ENCODE data around the gene DNAH10. TPM values are rescaled to one million over a fixed set of nuclear protein-coding genes. Genes with fewer than 3 reads are reported as not detected.

The DNAH10 gene
- total and polyA plus RNA-seq, 10 of the 15 experiments (the other 5 are each of a cell fraction or from before 2014, with no cell fraction given): 0.01 to 0.32 (median 0.06) TPM

DNA sequence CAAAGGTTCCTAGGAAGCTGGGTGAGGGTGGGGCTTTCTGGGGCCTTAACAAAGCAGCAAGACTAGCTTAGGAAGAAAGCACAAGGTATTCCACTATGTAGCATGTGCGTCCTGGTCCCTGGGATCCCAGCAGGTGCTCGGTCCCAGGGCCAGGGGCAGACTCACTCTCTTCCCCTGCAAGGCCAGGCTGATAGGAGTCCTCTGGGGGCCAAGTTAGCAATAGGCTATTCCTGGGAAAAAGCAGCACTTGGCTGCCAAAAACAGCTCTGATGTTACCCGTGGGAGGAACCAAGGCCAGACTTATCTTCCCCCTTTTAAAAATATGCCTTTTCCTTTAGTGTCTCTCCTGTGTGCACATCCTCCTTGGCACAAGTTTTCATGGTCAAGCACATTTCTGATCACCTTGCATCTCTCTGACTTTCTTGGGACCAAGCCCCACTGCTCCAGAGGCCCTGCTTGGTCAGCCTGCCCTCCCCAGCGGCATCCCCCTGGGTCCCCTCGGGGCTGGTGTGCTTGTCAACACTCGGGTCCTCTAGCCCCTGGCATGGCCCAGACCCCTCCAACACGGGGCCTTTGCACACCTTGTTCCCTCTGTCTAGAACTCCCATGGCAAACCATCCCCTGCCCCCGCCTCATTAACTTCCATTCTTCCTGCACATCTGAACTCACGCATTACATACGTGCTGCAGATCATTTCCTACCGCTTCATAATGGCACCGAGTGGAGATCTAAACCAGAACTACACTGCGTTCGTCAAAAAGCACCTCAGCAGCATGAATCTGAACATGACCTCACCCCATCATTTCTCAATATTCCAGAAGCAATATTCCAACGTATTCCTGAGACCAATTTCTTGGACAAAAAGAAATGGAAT, 188.6 kb downstream of the DNAH10 start (continued):
- TF ChIP-seq, protein P1, sequence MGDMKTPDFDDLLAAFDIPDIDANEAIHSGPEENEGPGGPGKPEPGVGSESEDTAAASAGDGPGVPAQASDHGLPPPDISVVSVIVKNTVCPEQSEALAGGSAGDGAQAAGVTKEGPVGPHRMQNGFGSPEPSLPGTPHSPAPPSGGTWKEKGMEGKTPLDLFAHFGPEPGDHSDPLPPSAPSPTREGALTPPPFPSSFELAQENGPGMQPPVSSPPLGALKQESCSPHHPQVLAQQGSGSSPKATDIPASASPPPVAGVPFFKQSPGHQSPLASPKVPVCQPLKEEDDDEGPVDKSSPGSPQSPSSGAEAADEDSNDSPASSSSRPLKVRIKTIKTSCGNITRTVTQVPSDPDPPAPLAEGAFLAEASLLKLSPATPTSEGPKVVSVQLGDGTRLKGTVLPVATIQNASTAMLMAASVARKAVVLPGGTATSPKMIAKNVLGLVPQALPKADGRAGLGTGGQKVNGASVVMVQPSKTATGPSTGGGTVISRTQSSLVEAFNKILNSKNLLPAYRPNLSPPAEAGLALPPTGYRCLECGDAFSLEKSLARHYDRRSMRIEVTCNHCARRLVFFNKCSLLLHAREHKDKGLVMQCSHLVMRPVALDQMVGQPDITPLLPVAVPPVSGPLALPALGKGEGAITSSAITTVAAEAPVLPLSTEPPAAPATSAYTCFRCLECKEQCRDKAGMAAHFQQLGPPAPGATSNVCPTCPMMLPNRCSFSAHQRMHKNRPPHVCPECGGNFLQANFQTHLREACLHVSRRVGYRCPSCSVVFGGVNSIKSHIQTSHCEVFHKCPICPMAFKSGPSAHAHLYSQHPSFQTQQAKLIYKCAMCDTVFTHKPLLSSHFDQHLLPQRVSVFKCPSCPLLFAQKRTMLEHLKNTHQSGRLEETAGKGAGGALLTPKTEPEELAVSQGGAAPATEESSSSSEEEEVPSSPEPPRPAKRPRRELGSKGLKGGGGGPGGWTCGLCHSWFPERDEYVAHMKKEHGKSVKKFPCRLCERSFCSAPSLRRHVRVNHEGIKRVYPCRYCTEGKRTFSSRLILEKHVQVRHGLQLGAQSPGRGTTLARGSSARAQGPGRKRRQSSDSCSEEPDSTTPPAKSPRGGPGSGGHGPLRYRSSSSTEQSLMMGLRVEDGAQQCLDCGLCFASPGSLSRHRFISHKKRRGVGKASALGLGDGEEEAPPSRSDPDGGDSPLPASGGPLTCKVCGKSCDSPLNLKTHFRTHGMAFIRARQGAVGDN (IDR thresholded peaks at IDR 0.05): no peak
- no peak for TF ChIP-seq JUND (IDR thresholded peaks at IDR 0.05; ENCODE audit: low read depth, low read length)
- TF ChIP-seq ZNF274 (IDR thresholded peaks at IDR 0.05; ENCODE audit: insufficient read depth, insufficient read length): no peak
- no peak for TF ChIP-seq ESRRA (IDR thresholded peaks at IDR 0.05; ENCODE audit: low read length)
- TF ChIP-seq ZZZ3 (IDR thresholded peaks at IDR 0.05; ENCODE audit: control insufficient read depth, insufficient read length, low read depth): no peak
- no peak for TF ChIP-seq CHD2 (IDR thresholded peaks at IDR 0.05; ENCODE audit: borderline replicate concordance, low read depth, low read length)
- no peak for TF ChIP-seq PML (IDR thresholded peaks at IDR 0.05; ENCODE audit: low read length)

DNA sequence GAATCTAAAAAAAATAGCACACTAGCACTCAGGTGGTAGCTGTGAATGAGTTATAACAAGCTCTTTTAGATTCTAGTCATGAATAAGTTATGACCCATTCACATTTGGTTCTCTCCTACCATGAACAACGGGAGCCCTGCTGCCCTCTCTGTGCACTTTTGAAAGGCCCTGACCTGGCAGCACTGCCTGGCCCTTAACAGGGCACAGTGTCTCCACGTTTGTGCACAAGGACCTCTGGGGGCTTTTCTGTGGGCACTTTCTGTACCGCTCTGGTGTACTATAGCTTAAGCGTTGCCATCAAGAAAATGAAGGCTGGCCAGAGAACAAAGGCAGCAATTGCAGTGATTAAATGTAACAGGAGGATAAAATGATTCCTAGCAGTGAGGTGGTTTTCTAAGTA, 189.4 kb downstream of the DNAH10 start:
- SMC1A ChIA-PET (ENCODE audit: uncharacterized antibody, unreplicated experiment): interaction anchor here (2.2 kb wide), 1 partner anchor 10 kb away, joined by 9 read pairs; no protein-coding TSS in a partner anchor
- Histone ChIP-seq H4K20me1 (ENCODE audit: control insufficient read depth, insufficient read depth) (no peaks in the 10 kb centered on the region), H3K9ac (ENCODE audit: control insufficient read depth, insufficient read depth, low read length) (no peak overlapping the region), H3K27me3 (replicated peaks in 1 of 2; ENCODE audit: control insufficient read depth in 2 of 2, insufficient read depth in 2 of 2, low read length in 1 of 2) (no peaks in the 10 kb centered on the region; a peak in 1 of 4 replicates), H3K4me3 (no peak overlapping the region), H3K27ac (ENCODE audit: control insufficient read depth, insufficient read depth) (no peak overlapping the region), H2AFZ (ENCODE audit: control insufficient read depth, low read depth, low read length) (no peak overlapping the region), H3K4me2 (ENCODE audit: control insufficient read depth, insufficient read depth) (no peak overlapping the region), H3K79me2 (ENCODE audit: control insufficient read depth, insufficient read depth, low read length) (no peaks in the 10 kb centered on the region), H3K4me1 (ENCODE audit: control insufficient read depth, insufficient read depth, low read length) (no peaks in the 10 kb centered on the region), H3K9me3 (replicated peaks; ENCODE audit: control insufficient read depth, insufficient read depth, low read length) (no peaks in the 10 kb centered on the region), H3K36me3 (ENCODE audit: control insufficient read depth in 2 of 2, insufficient read depth in 2 of 2, low read length in 1 of 2) (no peaks in the 10 kb centered on the region)
- BruUV-seq (replicated peaks): no TSS peak
- intact Hi-C loops (cut with micrococcal nuclease; ENCODE audit: unreplicated experiment): no loop called here
- POLR2A ChIA-PET: no interaction called here
- CTCF ChIA-PET: interaction anchor here (1.4 kb wide), 1 partner anchor 13 kb away, joined by 3 read pairs; no protein-coding TSS in a partner anchor
- no peak for TF ChIP-seq IKZF1 (conservative IDR thresholded peaks at IDR 0.05)
- TF ChIP-seq, protein P2, sequence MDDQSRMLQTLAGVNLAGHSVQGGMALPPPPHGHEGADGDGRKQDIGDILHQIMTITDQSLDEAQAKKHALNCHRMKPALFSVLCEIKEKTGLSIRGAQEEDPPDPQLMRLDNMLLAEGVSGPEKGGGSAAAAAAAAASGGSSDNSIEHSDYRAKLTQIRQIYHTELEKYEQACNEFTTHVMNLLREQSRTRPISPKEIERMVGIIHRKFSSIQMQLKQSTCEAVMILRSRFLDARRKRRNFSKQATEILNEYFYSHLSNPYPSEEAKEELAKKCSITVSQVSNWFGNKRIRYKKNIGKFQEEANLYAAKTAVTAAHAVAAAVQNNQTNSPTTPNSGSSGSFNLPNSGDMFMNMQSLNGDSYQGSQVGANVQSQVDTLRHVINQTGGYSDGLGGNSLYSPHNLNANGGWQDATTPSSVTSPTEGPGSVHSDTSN (IDR thresholded peaks at IDR 0.05; ENCODE audit: insufficient replicate concordance, low read depth, low read length): no peak
- TF ChIP-seq NR2C1 (IDR thresholded peaks at IDR 0.05): no peak
- TF ChIP-seq CREM (IDR thresholded peaks at IDR 0.05; ENCODE audit: low read depth): no peak
- TF ChIP-seq STAT3 (IDR thresholded peaks at IDR 0.05; ENCODE audit: low read depth, low read length): no peak
- no peak for TF ChIP-seq SP1 (IDR thresholded peaks at IDR 0.05; ENCODE audit: low read depth, low read length)
- TF ChIP-seq ZNF622 (IDR thresholded peaks at IDR 0.05): no peak
- no peak for TF ChIP-seq SMARCA5 (IDR thresholded peaks at IDR 0.05)
- no peak for TF ChIP-seq POLR2A (IDR thresholded peaks at IDR 0.05; ENCODE audit: low read depth, low read length)
- TF ChIP-seq POU2F2 (IDR thresholded peaks at IDR 0.05; ENCODE audit: borderline replicate concordance, low read depth, low read length): no peak
- no peak for TF ChIP-seq MTA2 (IDR thresholded peaks at IDR 0.05; ENCODE audit: low read depth)
- TF ChIP-seq TCF7 (IDR thresholded peaks at IDR 0.05; ENCODE audit: borderline replicate concordance): no peak
- TF ChIP-seq ESRRA (IDR thresholded peaks at IDR 0.05; ENCODE audit: low read length): no peak
- no peak for TF ChIP-seq MTA3 (IDR thresholded peaks at IDR 0.05; ENCODE audit: borderline replicate concordance, low read length)
- no peak for DNase-seq (ENCODE audit: low read depth, low spot score)
- no peak for ATAC-seq
- in situ Hi-C loops (cut with MboI): no loop called here
- WGBS (ENCODE audit: insufficient coverage, insufficient replicate concordance, low lambda C conversion rate, missing lambda C conversion rate): 46% methylated on average over 4 of the region's 4 CpGs
- FAIRE-seq: no peak
- RAD21 ChIA-PET (ENCODE audit: unreplicated experiment): no interaction called here
